K562 (cell line): ENCODE measurements around the gene PLP2. TPM values are rescaled to one million over a fixed set of nuclear protein-coding genes. Genes with fewer than 3 reads are reported as not detected.
A peak's percentile ranks its signal among the peaks of the same experiment; 100 is the strongest.

Experiments used
- GMEB1 ChIP-seq: fragments of 250-450 bp; sonication (Bioruptor Pico); IDR thresholded peaks from 2 replicates; pipeline ENCODE4 v1.4.0; 2020; ENCODE audit warnings: mild to moderate bottlenecking
- MGA ChIP-seq: fragments of 450-650 bp; IDR thresholded peaks from 2 replicates; pipeline ENCODE4 v1.6.1; 2016; ENCODE audit warnings: mild to moderate bottlenecking, moderate library complexity
- RB1 ChIP-seq: fragments of 450-650 bp; IDR thresholded peaks from 2 replicates; pipeline ENCODE4 v1.6.1; 2017; ENCODE audit warnings: low read depth, mild to moderate bottlenecking
- RFX1 ChIP-seq: fragments of 450-650 bp; IDR thresholded peaks from 2 replicates; pipeline ENCODE4 v1.6.1; 2016; ENCODE audit warnings: mild to moderate bottlenecking, moderate library complexity
- SNIP1 ChIP-seq: fragments of 450-650 bp; IDR thresholded peaks from 2 replicates; pipeline ENCODE4 v1.7.1; 2017; ENCODE audit warnings: low read depth, mild to moderate bottlenecking
- SREBF2 ChIP-seq: sonication (generic); formaldehyde crosslinking; IDR thresholded peaks from 2 replicates; pipeline ENCODE4 v1.4.0; 2020; ENCODE audit warnings: mild to moderate bottlenecking, missing genetic modification reagents
- TEAD1 ChIP-seq, 2 experiments: fragments of 450-650 bp in 1 of 2; sonication (generic) in 1 of 2; formaldehyde crosslinking; IDR thresholded peaks; 2 replicates each; pipeline versions ENCODE4 v1.4.0 to v1.8.0; 2020 to 2022; ENCODE audit warnings: mild to moderate bottlenecking in 2 of 2, missing genetic modification reagents in 1 of 2
- TFAM ChIP-seq: fragments of 250-450 bp; sonication (Bioruptor Pico); conservative IDR thresholded peaks from 2 replicates; pipeline ENCODE4 v1.5.0; 2021; ENCODE audit warnings: mild to moderate bottlenecking, moderate library complexity
- USF1 ChIP-seq: sonication (generic); formaldehyde crosslinking; IDR thresholded peaks from 2 replicates; pipeline ENCODE4 v1.9.0; 2022; ENCODE audit warnings: mild to moderate bottlenecking, missing genetic modification reagents
- ZBTB1 ChIP-seq: sonication (generic); formaldehyde crosslinking; IDR thresholded peaks from 2 replicates; pipeline ENCODE4 v1.8.1; 2023; ENCODE audit warnings: missing genetic modification reagents, low read depth, mild to moderate bottlenecking, borderline replicate concordance
- ZKSCAN1 ChIP-seq: fragments of 150-350 bp; IDR thresholded peaks from 2 replicates; pipeline ENCODE4 v1.6.1; 2016; ENCODE audit warnings: low read depth, low read length
- ZNF3 ChIP-seq: fragments of 250-450 bp; sonication (Bioruptor Pico); IDR thresholded peaks from 2 replicates; pipeline ENCODE4 v1.5.0; 2021; ENCODE audit warnings: mild to moderate bottlenecking, moderate library complexity
- ZNF311 ChIP-seq: fragments of 250-450 bp; sonication (Bioruptor Pico); IDR thresholded peaks from 2 replicates; pipeline ENCODE4 v1.4.0; 2020; ENCODE audit warnings: mild to moderate bottlenecking, moderate library complexity
- ZNF444 ChIP-seq: fragments of 250-450 bp; sonication (Bioruptor Pico); IDR thresholded peaks from 2 replicates; pipeline ENCODE4 v1.4.0; 2020; ENCODE audit warnings: mild to moderate bottlenecking, moderate library complexity
- polyA plus RNA-seq, 8 experiments: library from polyadenylated mRNA; depleted of rRNA in 4 of 8; stranded (reverse) in 5 of 8; unstranded in 3 of 8; fragments of >200 nt; fragmentation: Nextera tagmentation in 2 of 8; fragmentation: Illumina TruSeq in 1 of 8; extraction: Ambion mirVana in 2 of 8; extraction: Trizol in 1 of 8; gene quantifications; 2 replicates each; pipeline versions ENCODE4 v1.2.1 to v1.2.3, GENCODE V29; 2011 to 2014; ENCODE audit warnings: inconsistent platforms in 1 of 8, missing spikeins in 1 of 8
- total RNA-seq, 7 experiments: library from RNA; depleted of rRNA in 6 of 7; stranded (reverse); fragments of >200 nt in 6 of 7; fragmentation: Illumina TruSeq in 2 of 7; extraction: Trizol in 2 of 7; gene quantifications; 2 replicates each; pipeline versions ENCODE4 v1.2.1 to v1.2.3, GENCODE V29; 2011 to 2021; ENCODE audit warnings: low replicate concordance in 1 of 7

PLP2 gene
- total and polyA plus RNA-seq, 9 of the 15 experiments (the other 6 are each of a cell fraction or from before 2014, with no cell fraction given), result 34.7 to 236 (median 112) TPM

GRCh38 chrX:49166914-49167739 lies 4.6 kb upstream of the PLP2 start (continued):
- TF ChIP-seq MGA (no peak; the same call in 1 of the 2 replicates), ZKSCAN1 (no peak), ZNF311 (CRISPR knock-in tag) (no peak), ZNF3 (no peak), TFAM (no peak), SREBF2 (CRISPR knock-in tag) (no peak), RB1 (no peak), RFX1 (no peak), ZBTB1 (CRISPR knock-in tag) (0 out of 2 replicates have a peak, but pooled peaks have one; percentile 24), GMEB1 (CRISPR knock-in tag) (no peak), USF1 (no peak), TEAD1 (CRISPR knock-in tag; IDR thresholded peaks at IDR 0.05) (no peak), ZNF444 (CRISPR knock-in tag) (no peak), SNIP1 (no peak)
